Effector CD8-positive, alpha-beta T cell (primary cell): ENCODE measurements around the gene RAB8A.
A peak's percentile ranks its signal among the peaks of the same experiment; 100 is the strongest.

ENCODE experiments used
- DNase-seq: peaks from one replicate; lab custom pipeline; 2025; lab: John Stamatoyannopoulos, UW
- total RNA-seq, 4 experiments: gene quantifications; one replicate each; lab custom pipeline; 2026; lab: John Stamatoyannopoulos, UW

Gene RAB8A
- total RNA-seq: 103 to 133 (median 114) reads per million in 4 experiments

GRCh38 chr19:16111160-16111908, at the start of gene RAB8A:
Gene RAB8A (plus strand): TSS chr19:16111889. CDS start chr19:16111902, 13 bp downstream.
- peak; percentile 99 for DNase-seq

GRCh38 chr19:16061943-16062342, 49.7 kb upstream of the RAB8A start:
- DNase-seq: no peak

- peak; percentile 42 for DNase-seq
Observed at GRCh38 chr19:16062789-16063188, 48.9 kb upstream of the RAB8A start.

GRCh38 chr19:16064209-16064889, 47.3 kb upstream of the RAB8A start:
- no peak for DNase-seq

- no peak for DNase-seq
Observed at GRCh38 chr19:16066611-16067104, 45.0 kb upstream of the RAB8A start.

GRCh38 chr19:16067205-16067938, 44.3 kb upstream of the RAB8A start:
- DNase-seq: no peak

GRCh38 chr19:16068696-16069259, 42.9 kb upstream of the RAB8A start:
- no peak for DNase-seq

GRCh38 chr19:16069813-16070365, 41.8 kb upstream of the RAB8A start:
- DNase-seq: no peak

- DNase-seq: peak; percentile 70
Observed at GRCh38 chr19:16070366-16070990, 41.2 kb upstream of the RAB8A start.

GRCh38 chr19:16071072-16071691, 40.5 kb upstream of the RAB8A start:
- no peak for DNase-seq

GRCh38 chr19:16073481-16073880, 38.2 kb upstream of the RAB8A start:
- DNase-seq: no peak

- no peak for DNase-seq
Observed at GRCh38 chr19:16073988-16074387, 37.7 kb upstream of the RAB8A start.

GRCh38 chr19:16074488-16075365, 37.0 kb upstream of the RAB8A start:
- DNase-seq: no peak

GRCh38 chr19:16075430-16076153, 36.1 kb upstream of the RAB8A start:
- DNase-seq: no peak

GRCh38 chr19:16076154-16076957, 35.3 kb upstream of the RAB8A start, which contains the start of gene TPM4:
Gene TPM4 (plus strand): TSS chr19:16076495. CDS start chr19:16076566, 71 bp downstream.
- peak; percentile 71 for DNase-seq

- no peak for DNase-seq
Observed at GRCh38 chr19:16076958-16077611, 34.6 kb upstream of the RAB8A start.

- no peak for DNase-seq
Observed at GRCh38 chr19:16077984-16078758, 33.5 kb upstream of the RAB8A start.
